GM18873 (cell line): Measurements from ENCODE around the gene HEXIM2.

Experiments used
- ATAC-seq: cut with Tn5 transposase; IDR thresholded peaks from one replicate; pipeline ENCODE4 v1.9.1; 2021; ENCODE audit warnings: mild to moderate bottlenecking, moderate library complexity, moderate number of reproducible peaks; ENCODE audit not compliant: unreplicated experiment, low FRiP score

Gene HEXIM2

GRCh38 chr17:45143094-45143670 lies 18.5 kb upstream of the HEXIM2 start:
- no peak for ATAC-seq

- ATAC-seq, result no peak
Observed at GRCh38 chr17:45143767-45144198, 17.9 kb upstream of the HEXIM2 start.

GRCh38 chr17:45144199-45145034 lies 17.3 kb upstream of the HEXIM2 start:
- no peak for ATAC-seq

- ATAC-seq, result no peak
Observed at GRCh38 chr17:45145035-45145389, 16.7 kb upstream of the HEXIM2 start.

- ATAC-seq, result no peak
Observed at GRCh38 chr17:45146166-45146565, 15.5 kb upstream of the HEXIM2 start.

GRCh38 chr17:45146592-45146889 lies 15.1 kb upstream of the HEXIM2 start:
- ATAC-seq, result no peak

GRCh38 chr17:45146890-45147580 lies 14.6 kb upstream of the HEXIM2 start:
- no peak for ATAC-seq

- peak; percentile 12 for ATAC-seq
Observed at GRCh38 chr17:45147581-45148182, 14.0 kb upstream of the HEXIM2 start.

GRCh38 chr17:45148183-45149036 lies 13.3 kb upstream of the HEXIM2 start, which contains the start of gene HEXIM1:
HEXIM1 (plus strand) TSS chr17:45148475; CDS start chr17:45149191, 716 bp downstream.
- ATAC-seq, result peak; percentile 44

- no peak for ATAC-seq
Observed at GRCh38 chr17:45149037-45149668, 12.5 kb upstream of the HEXIM2 start.

- no peak for ATAC-seq
Observed at GRCh38 chr17:45149669-45150664, 11.7 kb upstream of the HEXIM2 start.

GRCh38 chr17:45150911-45151809 lies 10.5 kb upstream of the HEXIM2 start:
- ATAC-seq, result no peak

- ATAC-seq, result no peak
Observed at GRCh38 chr17:45155029-45155428, 6.6 kb upstream of the HEXIM2 start.

- no peak for ATAC-seq
Observed at GRCh38 chr17:45155483-45155882, 6.2 kb upstream of the HEXIM2 start.

GRCh38 chr17:45156242-45156641 lies 5.4 kb upstream of the HEXIM2 start:
- ATAC-seq, result no peak

- ATAC-seq, result peak; percentile 12
Observed at GRCh38 chr17:45160447-45161287, 1.0 kb upstream of the HEXIM2 start.
